SK-N-SH treated with all-trans-retinoic acid at 6 μM for 48 hours (cell line): Measurements from ENCODE around the gene EXOC4.

ENCODE experiments used
- BACH2 ChIP-seq: fragments of 250-450 bp; sonication (Bioruptor Pico); IDR thresholded peaks from 2 replicates; pipeline ENCODE4 v1.9.0; 2021; ENCODE audit warnings: mild to moderate bottlenecking, borderline replicate concordance
- CSDC2 ChIP-seq: fragments of 250-450 bp; sonication (Bioruptor Pico); IDR thresholded peaks from 2 replicates; pipeline ENCODE4 v1.5.0; 2020; ENCODE audit warnings: mild to moderate bottlenecking, moderate library complexity
- PPARA ChIP-seq: fragments of 250-450 bp; sonication (Bioruptor Pico); IDR thresholded peaks from 2 replicates; pipeline ENCODE4 v1.5.0; 2020; ENCODE audit warnings: mild to moderate bottlenecking, borderline replicate concordance
- RARB ChIP-seq: fragments of 250-450 bp; sonication (Bioruptor Pico); IDR thresholded peaks from 2 replicates; pipeline ENCODE4 v1.8.0; 2021; ENCODE audit warnings: mild to moderate bottlenecking, moderate library complexity
- SNAI2 ChIP-seq: fragments of 250-450 bp; sonication (Bioruptor Pico); IDR thresholded peaks from 2 replicates; pipeline ENCODE4 v1.5.0; 2020; ENCODE audit warnings: mild to moderate bottlenecking, moderate library complexity
- TCF4 ChIP-seq: fragments of 250-450 bp; sonication (Bioruptor Pico); IDR thresholded peaks from 2 replicates; pipeline ENCODE4 v1.8.0; 2021; ENCODE audit warnings: mild to moderate bottlenecking, moderate library complexity, borderline replicate concordance
- ZC3H10 ChIP-seq: fragments of 250-450 bp; sonication (Bioruptor Pico); IDR thresholded peaks from 2 replicates; pipeline ENCODE4 v1.5.1; 2021; ENCODE audit warnings: mild to moderate bottlenecking, moderate library complexity
- ZFP3 ChIP-seq: fragments of 250-450 bp; sonication (Bioruptor Pico); IDR thresholded peaks from 2 replicates; pipeline ENCODE4 v1.5.0; 2020; ENCODE audit warnings: mild to moderate bottlenecking, moderate library complexity
- ZFP30 ChIP-seq: fragments of 450-650 bp; formaldehyde crosslinking; IDR thresholded peaks from 2 replicates; pipeline ENCODE4 v1.5.0; 2022; ENCODE audit warnings: mild to moderate bottlenecking, moderate library complexity
- ZNF565 ChIP-seq: fragments of 450-650 bp; formaldehyde crosslinking; conservative IDR thresholded peaks from 2 replicates; pipeline ENCODE4 v1.5.0; 2020; ENCODE audit warnings: low read depth, mild to moderate bottlenecking, moderate library complexity
- TF ChIP-seq, protein P1 (sequence below): fragments of 250-450 bp; sonication (Bioruptor Pico); IDR thresholded peaks from 2 replicates; pipeline ENCODE4 v1.8.0; 2020; ENCODE audit warnings: mild to moderate bottlenecking, moderate library complexity, borderline replicate concordance

GRCh38 chr7:133573554-133574265 is 320.8 kb downstream of the EXOC4 start:
- TF ChIP-seq ZNF565 (CRISPR knock-in tag) (no peak), SNAI2 (CRISPR knock-in tag) (no peak), CSDC2 (CRISPR knock-in tag) (no peak), TCF4 (CRISPR knock-in tag) (no peak), PPARA (CRISPR knock-in tag) (no peak), ZC3H10 (no peak), ZFP30 (CRISPR knock-in tag) (no peak), RARB (CRISPR knock-in tag) (no peak), ZFP3 (CRISPR knock-in tag) (no peak), BACH2 (CRISPR knock-in tag) (no peak)
- TF ChIP-seq, protein P1, sequence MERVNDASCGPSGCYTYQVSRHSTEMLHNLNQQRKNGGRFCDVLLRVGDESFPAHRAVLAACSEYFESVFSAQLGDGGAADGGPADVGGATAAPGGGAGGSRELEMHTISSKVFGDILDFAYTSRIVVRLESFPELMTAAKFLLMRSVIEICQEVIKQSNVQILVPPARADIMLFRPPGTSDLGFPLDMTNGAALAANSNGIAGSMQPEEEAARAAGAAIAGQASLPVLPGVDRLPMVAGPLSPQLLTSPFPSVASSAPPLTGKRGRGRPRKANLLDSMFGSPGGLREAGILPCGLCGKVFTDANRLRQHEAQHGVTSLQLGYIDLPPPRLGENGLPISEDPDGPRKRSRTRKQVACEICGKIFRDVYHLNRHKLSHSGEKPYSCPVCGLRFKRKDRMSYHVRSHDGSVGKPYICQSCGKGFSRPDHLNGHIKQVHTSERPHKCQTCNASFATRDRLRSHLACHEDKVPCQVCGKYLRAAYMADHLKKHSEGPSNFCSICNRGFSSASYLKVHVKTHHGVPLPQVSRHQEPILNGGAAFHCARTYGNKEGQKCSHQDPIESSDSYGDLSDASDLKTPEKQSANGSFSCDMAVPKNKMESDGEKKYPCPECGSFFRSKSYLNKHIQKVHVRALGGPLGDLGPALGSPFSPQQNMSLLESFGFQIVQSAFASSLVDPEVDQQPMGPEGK, result no peak
